GM12865 (cell line): Measurements from ENCODE around the gene NSD1.

Experiments
- DNase-seq: peaks from one replicate; pipeline ENCODE4 v3.0.0; 2010; ENCODE audit warnings: low read depth
- H3K4me3 ChIP-seq: 2 replicates; pipeline ENCODE4 v1.5.1; 2011; ENCODE audit warnings: mild to moderate bottlenecking, low read depth, low read length, control low read depth
- CTCF ChIP-seq: IDR thresholded peaks from 2 replicates; pipeline ENCODE4 v1.5.1; 2011; ENCODE audit warnings: low read length, control low read depth, low read depth, inconsistent platforms; ENCODE audit not compliant: insufficient read depth; ENCODE audit errors: missing control alignments

Gene NSD1

GRCh38 chr5:177099422-177100093 lies 34.0 kb upstream of the NSD1 start:
- H3K4me3 ChIP-seq, result no peak overlapping the region
- DNase-seq, result no peak
- TF ChIP-seq CTCF, result no peak

GRCh38 chr5:177100714-177101121 lies 32.9 kb upstream of the NSD1 start:
- H3K4me3 ChIP-seq, result no peak overlapping the region
- DNase-seq, result no peak
- no peak for TF ChIP-seq CTCF

- DNase-seq, result no peak
- TF ChIP-seq CTCF, result no peak
- H3K4me3 ChIP-seq, result no peak overlapping the region
Observed at GRCh38 chr5:177103523-177104253, 29.9 kb upstream of the NSD1 start.

GRCh38 chr5:177105691-177106476 lies 27.7 kb upstream of the NSD1 start:
- no peak for TF ChIP-seq CTCF

GRCh38 chr5:177107159-177107558 lies 26.4 kb upstream of the NSD1 start:
- H3K4me3 ChIP-seq, result no peak overlapping the region
- no peak for DNase-seq
- no peak for TF ChIP-seq CTCF

More at GRCh38 chr5:177105691-177106476, 27.7 kb upstream of the NSD1 start:
- no peak overlapping the region for H3K4me3 ChIP-seq
- no peak for DNase-seq

- no peak overlapping the region for H3K4me3 ChIP-seq
- DNase-seq, result no peak
- TF ChIP-seq CTCF, result no peak
Observed at GRCh38 chr5:177109810-177110209, 23.8 kb upstream of the NSD1 start.
